Endothelial cell of umbilical vein (primary cell): Measurements from ENCODE around the gene HRK. TPM values are rescaled to one million over a fixed set of nuclear protein-coding genes. Genes with fewer than 3 reads are reported as not detected.

ENCODE experiments used
- BruUV-seq: library from RNA; stranded (reverse); fragments of 400-500 nt; replicated peaks from 2 replicates; lab custom pipeline; 2021; lab: Mats Ljungman, UMichigan
- CTCF ChIA-PET: fragments of 300-600, 350-600 bp; sonication (Branson Sonifier 250); formaldehyde crosslinking; loops from one replicate; lab custom pipeline; 2021; ENCODE audit warnings: antibody characterized with exemption, inconsistent platforms; lab: Charles Lee
- POLR2A ChIA-PET: fragments of 300-600, 350-600 bp; sonication (Branson Sonifier 250); formaldehyde crosslinking; loops from one replicate; lab custom pipeline; 2021; ENCODE audit warnings: antibody characterized with exemption, inconsistent platforms; lab: Charles Lee
- DNase-seq: peaks from one replicate; pipeline ENCODE4 v3.0.0-alpha.2; 2011; ENCODE audit warnings: low read depth, low spot score
- FAIRE-seq: peaks from 2 replicates; lab custom pipeline; 2011; peaks lifted over from hg19 to GRCh38; lab: Jason Lieb, UNC
- H2AFZ ChIP-seq: 2 replicates; pipeline ENCODE4 v1.6.0; 2012; ENCODE audit warnings: low read depth, low read length, control low read depth, inconsistent platforms
- H3K27ac ChIP-seq: 2 replicates; pipeline ENCODE4 v1.5.1; 2011; ENCODE audit warnings: low read depth, mild to moderate bottlenecking, control low read depth, low read length, moderate library complexity; ENCODE audit not compliant: insufficient read depth
- H3K27me3 ChIP-seq, 2 experiments: 2 replicates each; pipeline versions ENCODE4 v1.6.0 to v1.6.1; 2011; ENCODE audit warnings: low read length in 2 of 2, mixed read lengths in 1 of 2; ENCODE audit not compliant: control insufficient read depth in 2 of 2, insufficient read depth in 2 of 2
- H3K36me3 ChIP-seq, 2 experiments: 2 replicates in 1 of 2; 3 replicates in 1 of 2; pipeline ENCODE4 v1.5.1; 2011; ENCODE audit warnings: low read length in 2 of 2, mild to moderate bottlenecking in 1 of 2, moderate library complexity in 1 of 2; ENCODE audit not compliant: control insufficient read depth in 2 of 2, insufficient read depth in 2 of 2; ENCODE audit errors: extremely low read depth in 1 of 2
- H3K4me1 ChIP-seq: 3 replicates; pipeline ENCODE4 v1.5.1; 2011; ENCODE audit warnings: mild to moderate bottlenecking, low read length; ENCODE audit not compliant: control insufficient read depth, insufficient read depth; ENCODE audit errors: extremely low read depth
- H3K4me2 ChIP-seq: 2 replicates; pipeline ENCODE4 v1.6.1; 2011; ENCODE audit warnings: low read length, control low read depth, mixed read lengths; ENCODE audit not compliant: insufficient read depth
- H3K4me3 ChIP-seq, 3 experiments: fragments of 200-600 bp in 1 of 3; sonication (generic), shearing (Covaris generic) in 1 of 3; replicated peaks in 1 of 3; 2 replicates each; pipeline ENCODE4 v1.5.1; 2011 to 2016; ENCODE audit warnings: control low read depth in 3 of 3, low read length in 3 of 3, mild to moderate bottlenecking in 2 of 3, inconsistent platforms in 1 of 3, low read depth in 1 of 3, moderate library complexity in 1 of 3; ENCODE audit not compliant: insufficient read depth in 1 of 3
- H3K79me2 ChIP-seq: 2 replicates; pipeline ENCODE4 v1.6.0; 2012; ENCODE audit warnings: low read length, inconsistent platforms; ENCODE audit not compliant: control insufficient read depth, insufficient read depth
- H3K9ac ChIP-seq: replicated peaks from 2 replicates; pipeline ENCODE3; 2011; ENCODE audit warnings: low read length, control low read depth; ENCODE audit not compliant: insufficient read depth; ENCODE audit errors: extremely low read depth
- H3K9me1 ChIP-seq: replicated peaks from 3 replicates; pipeline ENCODE4 v1.6.0; 2011; ENCODE audit warnings: mild to moderate bottlenecking, low read length; ENCODE audit not compliant: control insufficient read depth, insufficient read depth; ENCODE audit errors: extremely low read depth
- H3K9me3 ChIP-seq: replicated peaks from 2 replicates; pipeline ENCODE4 v1.5.1; 2012; ENCODE audit warnings: low read length, inconsistent platforms; ENCODE audit not compliant: control insufficient read depth, insufficient read depth
- H4K20me1 ChIP-seq: replicated peaks from 2 replicates; pipeline ENCODE3; 2011; ENCODE audit warnings: mild to moderate bottlenecking, low read length; ENCODE audit not compliant: control insufficient read depth, insufficient read depth; ENCODE audit errors: extremely low read depth
- EZH2 ChIP-seq: IDR thresholded peaks from 2 replicates; pipeline ENCODE4 v1.6.1; 2012; ENCODE audit warnings: borderline replicate concordance, low read depth, mild to moderate bottlenecking, moderate library complexity, low read length, inconsistent platforms; ENCODE audit not compliant: severe bottlenecking
- FOS ChIP-seq: IDR thresholded peaks from 2 replicates; pipeline ENCODE4 v1.6.1; 2011; ENCODE audit warnings: mild to moderate bottlenecking, low read length, moderate library complexity, borderline replicate concordance; ENCODE audit not compliant: insufficient read depth
- GATA2 ChIP-seq: IDR thresholded peaks from 2 replicates; pipeline ENCODE4 v1.7.0; 2011; ENCODE audit warnings: low read depth, mild to moderate bottlenecking, moderate library complexity, mixed read lengths, low read length; ENCODE audit not compliant: insufficient read length, insufficient read depth
- JUN ChIP-seq: IDR thresholded peaks from 2 replicates; pipeline ENCODE4 v1.6.1; 2011; ENCODE audit warnings: borderline replicate concordance, low read depth; ENCODE audit not compliant: insufficient read length, insufficient read depth
- MYC ChIP-seq: IDR thresholded peaks from one replicate; pipeline ENCODE4 v1.6.1; 2011; ENCODE audit warnings: mild to moderate bottlenecking, low read depth, low read length
- POLR2A ChIP-seq: IDR thresholded peaks from 2 replicates; pipeline ENCODE4 v1.6.1; 2012; ENCODE audit warnings: low read depth, mild to moderate bottlenecking, control low read depth, low read length
- POLR2AphosphoS5 ChIP-seq: IDR thresholded peaks from 2 replicates; pipeline ENCODE4 v1.6.1; 2012; ENCODE audit warnings: low read depth, mild to moderate bottlenecking, control low read depth, low read length, moderate library complexity; ENCODE audit not compliant: insufficient read depth
- dilution Hi-C: fragments of 300-500 bp; cut with MboI; formaldehyde crosslinking; loops from one replicate; pipeline ENCODE4 v1.15.0; 2019; ENCODE audit warnings: low sequenced_read_pairs; ENCODE audit not compliant: extremely low pct_ligation_motif_present
- intact Hi-C: fragments of 100-400 bp; cut with micrococcal nuclease; formaldehyde crosslinking; loops from one replicate; pipeline ENCODE4 v1.10.0; 2022
- polyA plus RNA-seq, 4 experiments: library from polyadenylated mRNA; depleted of rRNA in 3 of 4; stranded (reverse) in 3 of 4; unstranded in 1 of 4; fragments of >200 nt; gene quantifications; 2 replicates each; pipeline versions ENCODE4 v1.2.1 to v1.2.3, GENCODE V29; 2011 to 2012; ENCODE audit warnings: missing spikeins in 1 of 4
- total RNA-seq: library from RNA; stranded (reverse); gene quantifications from 2 replicates; pipeline ENCODE4 v1.2.3, GENCODE V29; 2021
- TF ChIP-seq, protein P1 (sequence below), 2 donors: IDR thresholded peaks; 1 replicate in 1 of 2; 2 replicates in 1 of 2; pipeline ENCODE4 v1.5.1; 2011; ENCODE audit warnings: low read length in 2 of 2, mild to moderate bottlenecking in 2 of 2, moderate library complexity in 2 of 2, control low read depth in 1 of 2, inconsistent platforms in 1 of 2, low read depth in 1 of 2; ENCODE audit not compliant: insufficient read depth in 1 of 2; ENCODE audit errors: extremely low read depth in 1 of 2
- TF ChIP-seq, protein P2 (sequence below): IDR thresholded peaks from 2 replicates; pipeline ENCODE4 v1.6.1; 2011; ENCODE audit not compliant: insufficient read depth, insufficient read length

The HRK gene
- total and polyA plus RNA-seq, 2 donors (not counting 3 experiments of a cell fraction or from before 2014, with no cell fraction given) = not detected

DNA sequence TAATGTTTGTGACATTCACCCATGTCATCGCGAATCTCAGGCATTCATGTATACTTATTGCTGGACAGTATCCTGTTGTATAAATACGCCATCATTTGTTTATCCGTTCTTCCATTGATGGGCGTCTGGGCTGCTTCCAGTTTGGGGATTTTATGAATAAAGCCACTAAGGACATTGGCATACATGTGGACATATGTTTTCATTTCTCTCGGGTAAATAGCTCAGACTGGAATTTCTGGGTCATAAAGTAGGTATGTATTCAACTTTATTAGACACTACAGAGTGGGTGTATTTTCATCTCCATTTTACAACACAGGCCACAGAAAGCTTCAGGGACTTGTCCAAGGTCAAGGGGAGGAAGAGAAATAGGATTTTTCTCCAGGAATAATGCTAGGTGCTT lies 48.9 kb downstream of the HRK start:
- H3K4me3 ChIP-seq = no peak overlapping the region
- H3K9me1 ChIP-seq = no peaks in the 10 kb centered on the region
- H3K9me3 ChIP-seq = no peaks in the 10 kb centered on the region
- H4K20me1 ChIP-seq = no peaks in the 10 kb centered on the region
- dilution Hi-C loops (no loop called here), intact Hi-C loops (no loop called here)
- no peaks in the 10 kb centered on the region for H3K4me1 ChIP-seq
- no peak for DNase-seq
- POLR2A ChIA-PET = no interaction called here
- no peak for FAIRE-seq
- BruUV-seq = no TSS peak
- H3K9ac ChIP-seq = no peak overlapping the region
- H3K4me2 ChIP-seq = no peak overlapping the region
- CTCF ChIA-PET = no interaction called here
- H3K27me3 ChIP-seq = no peaks in the 10 kb centered on the region
- TF ChIP-seq, protein P1, sequence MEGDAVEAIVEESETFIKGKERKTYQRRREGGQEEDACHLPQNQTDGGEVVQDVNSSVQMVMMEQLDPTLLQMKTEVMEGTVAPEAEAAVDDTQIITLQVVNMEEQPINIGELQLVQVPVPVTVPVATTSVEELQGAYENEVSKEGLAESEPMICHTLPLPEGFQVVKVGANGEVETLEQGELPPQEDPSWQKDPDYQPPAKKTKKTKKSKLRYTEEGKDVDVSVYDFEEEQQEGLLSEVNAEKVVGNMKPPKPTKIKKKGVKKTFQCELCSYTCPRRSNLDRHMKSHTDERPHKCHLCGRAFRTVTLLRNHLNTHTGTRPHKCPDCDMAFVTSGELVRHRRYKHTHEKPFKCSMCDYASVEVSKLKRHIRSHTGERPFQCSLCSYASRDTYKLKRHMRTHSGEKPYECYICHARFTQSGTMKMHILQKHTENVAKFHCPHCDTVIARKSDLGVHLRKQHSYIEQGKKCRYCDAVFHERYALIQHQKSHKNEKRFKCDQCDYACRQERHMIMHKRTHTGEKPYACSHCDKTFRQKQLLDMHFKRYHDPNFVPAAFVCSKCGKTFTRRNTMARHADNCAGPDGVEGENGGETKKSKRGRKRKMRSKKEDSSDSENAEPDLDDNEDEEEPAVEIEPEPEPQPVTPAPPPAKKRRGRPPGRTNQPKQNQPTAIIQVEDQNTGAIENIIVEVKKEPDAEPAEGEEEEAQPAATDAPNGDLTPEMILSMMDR (IDR thresholded peaks at IDR 0.05; ENCODE audit: extremely low read depth in 1 of 2, insufficient read depth in 1 of 2, low read depth in 1 of 2, low read length in 2 of 2) = no peak
- TF ChIP-seq POLR2AphosphoS5 (no peak), EZH2 (no peak), FOS (no peak), MYC (no peak), JUN (no peak), POLR2A (no peak), GATA2 (no peak)
- TF ChIP-seq, protein P2, sequence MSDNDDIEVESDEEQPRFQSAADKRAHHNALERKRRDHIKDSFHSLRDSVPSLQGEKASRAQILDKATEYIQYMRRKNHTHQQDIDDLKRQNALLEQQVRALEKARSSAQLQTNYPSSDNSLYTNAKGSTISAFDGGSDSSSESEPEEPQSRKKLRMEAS = no peak
- no peaks in the 10 kb centered on the region for H3K79me2 ChIP-seq
- no peak overlapping the region for H2AFZ ChIP-seq
- no peak overlapping the region for H3K27ac ChIP-seq
- no peaks in the 10 kb centered on the region for H3K36me3 ChIP-seq
